Stimulated activated CD4-positive, alpha-beta T cell treated with anti-CD3 and anti-CD28 coated beads, Interleukin-1b, Interleukin-23, amount 100 ng/mL, for 4 hours (primary cell): ENCODE results near the gene SYT14.
"Not testable (repeated sequence)": the region's sequence is repeated elsewhere in the genome, so short reads cannot be mapped to it uniquely, and the experiment has no call there.

Experiments used
- DNase-seq, 2 donors: peaks; one replicate each; pipeline ENCODE4 v3.0.0-alpha.2; 2020; ENCODE audit warnings: low read depth in 2 of 2

The SYT14 gene

DNA sequence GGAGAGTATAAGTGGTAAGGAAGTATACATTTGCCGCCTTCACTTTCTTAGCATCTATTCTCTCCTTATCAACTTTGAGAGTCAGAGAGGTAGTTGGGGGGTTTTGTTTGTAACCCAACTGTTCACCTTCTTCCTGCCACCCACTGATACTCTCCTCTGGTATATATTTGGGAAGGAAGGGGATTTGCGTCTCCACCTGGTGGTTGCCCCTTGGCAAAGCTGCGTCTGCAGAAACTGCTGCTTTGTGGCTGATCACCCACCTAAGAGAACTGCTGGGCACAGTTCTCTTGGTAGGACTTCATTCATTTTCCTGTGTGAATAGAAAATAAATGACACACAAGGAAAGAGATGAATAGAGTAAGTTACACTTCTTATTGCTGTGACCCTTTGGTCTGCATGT lies 87.0 kb downstream of the SYT14 start:
- no peak for DNase-seq

DNA sequence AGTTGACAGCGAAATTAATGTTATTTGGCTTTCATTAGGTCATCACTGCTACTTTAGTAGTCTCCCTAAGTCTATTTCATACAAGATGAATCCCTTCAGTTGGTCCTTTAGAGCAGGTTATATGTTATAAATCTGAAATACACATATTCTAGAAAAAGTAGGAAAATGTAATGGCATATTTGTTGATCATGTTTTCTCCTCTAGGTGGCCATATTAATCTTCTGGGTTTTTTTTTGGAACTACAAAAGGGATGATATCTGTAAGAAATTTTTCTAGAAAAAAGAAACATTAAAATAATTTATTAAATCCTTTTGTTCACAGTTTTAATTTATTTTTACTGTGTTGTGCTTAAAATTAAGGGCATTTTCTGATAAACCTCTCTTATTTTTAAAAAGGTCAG lies 87.9 kb downstream of the SYT14 start:
- DNase-seq: no peak

DNA sequence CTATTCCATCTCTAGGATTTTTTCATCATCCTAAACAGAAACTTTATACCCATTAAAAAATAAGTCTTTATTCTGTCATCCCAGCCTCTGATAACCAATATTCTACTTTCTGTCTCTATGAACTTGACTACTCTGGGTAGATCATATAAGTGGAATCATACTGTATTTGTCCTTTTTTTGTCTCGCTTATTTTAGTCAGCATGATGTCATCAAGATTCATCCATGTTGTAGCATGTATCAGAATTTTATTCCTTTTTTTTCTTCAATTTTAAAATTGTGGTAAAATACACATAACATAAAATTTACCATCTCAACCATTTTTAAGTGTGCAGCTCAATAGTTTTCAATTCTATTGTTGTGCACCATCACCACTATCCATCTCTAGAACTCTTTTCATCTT lies 90.0 kb downstream of the SYT14 start:
- no peak for DNase-seq

- no peak for DNase-seq
Measured at GRCh38 chr1:210031473-210031872, 93.5 kb downstream of the SYT14 start.

DNA sequence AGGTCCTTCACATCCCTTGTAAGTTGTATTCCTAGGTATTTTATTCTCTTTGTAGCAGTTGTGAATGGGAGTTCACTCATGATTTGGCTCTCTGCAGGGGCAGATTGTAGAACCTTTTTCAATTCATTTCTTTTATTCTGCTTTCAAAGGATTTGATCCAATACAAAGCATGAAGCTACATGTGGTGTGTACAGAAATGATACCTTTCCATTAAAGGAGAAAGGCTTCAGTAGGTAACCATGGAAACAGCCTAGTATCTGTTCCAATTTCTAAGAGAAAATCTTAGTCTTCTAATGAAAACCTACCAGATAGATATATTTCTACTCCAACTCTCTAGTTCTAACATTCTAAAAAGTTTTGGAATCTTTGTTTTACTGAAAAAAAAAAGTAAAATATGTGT lies 105.0 kb downstream of the SYT14 start:
- DNase-seq: no peak

DNA sequence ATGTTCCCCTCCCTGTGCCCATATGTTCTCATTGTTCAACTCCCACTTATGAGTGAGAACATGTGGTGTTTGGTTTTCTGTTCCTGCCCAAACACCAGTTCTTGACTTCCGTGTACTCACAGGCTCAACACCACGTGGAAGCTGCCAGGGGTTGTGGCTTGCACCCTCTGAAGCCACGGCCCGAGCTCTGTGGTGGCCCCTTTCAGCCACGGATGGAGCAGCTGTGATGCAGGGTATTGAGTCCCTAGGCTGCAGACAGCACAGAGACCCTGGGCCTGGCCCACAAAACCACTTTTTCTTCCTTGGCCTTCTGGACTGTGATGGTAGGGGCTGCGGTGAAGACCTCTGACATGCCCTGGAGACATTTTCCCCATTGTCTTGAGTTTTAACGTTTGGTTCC lies 111.6 kb downstream of the SYT14 start:
- no peak for DNase-seq

- DNase-seq: not testable (repeated sequence)
Measured at GRCh38 chr1:210050491-210050890, 112.5 kb downstream of the SYT14 start.

DNA sequence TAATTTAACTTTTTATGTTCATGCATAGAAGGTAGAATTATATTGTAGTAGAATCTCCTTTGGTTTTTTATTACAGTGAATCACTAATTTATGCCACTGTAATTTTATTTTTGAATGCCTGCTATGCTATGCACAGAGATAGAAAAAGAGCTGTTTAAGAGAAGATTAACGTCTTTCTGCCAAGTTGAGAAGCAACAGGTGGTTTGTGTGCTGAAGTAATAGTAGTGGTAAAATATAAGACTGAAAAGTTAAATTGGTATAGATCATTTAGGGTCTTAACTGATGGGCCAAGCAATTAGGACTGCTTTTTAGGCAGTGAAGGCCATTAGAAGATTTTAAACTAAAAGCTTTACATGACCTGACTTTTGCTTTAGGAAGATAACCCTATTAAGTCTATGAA lies 115.1 kb downstream of the SYT14 start:
- DNase-seq: no peak

- DNase-seq: no peak
Measured at GRCh38 chr1:210057593-210057992, 119.6 kb downstream of the SYT14 start.

GRCh38 chr1:210061992-210062391 lies 124.0 kb downstream of the SYT14 start:
- DNase-seq: no peak

DNA sequence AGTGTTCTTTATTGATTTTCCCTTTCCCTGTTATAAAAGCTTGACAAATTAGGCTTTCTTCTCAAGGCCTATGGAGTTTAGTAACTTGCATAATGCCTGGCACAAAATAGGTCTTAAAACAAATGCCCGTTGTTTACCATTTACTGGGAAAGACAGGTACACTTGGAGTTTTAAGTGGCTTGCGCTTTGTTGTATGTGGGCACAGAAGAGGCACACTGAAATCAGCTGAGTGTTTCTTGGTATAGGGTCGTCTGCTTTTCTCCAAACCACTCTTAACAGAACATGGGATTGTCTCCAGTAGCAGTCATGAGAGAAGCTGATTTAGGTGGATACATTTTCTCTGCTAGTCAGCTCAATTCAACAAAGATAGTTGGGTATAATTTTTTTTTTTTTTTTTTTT lies 132.5 kb downstream of the SYT14 start:
- no peak for DNase-seq

DNA sequence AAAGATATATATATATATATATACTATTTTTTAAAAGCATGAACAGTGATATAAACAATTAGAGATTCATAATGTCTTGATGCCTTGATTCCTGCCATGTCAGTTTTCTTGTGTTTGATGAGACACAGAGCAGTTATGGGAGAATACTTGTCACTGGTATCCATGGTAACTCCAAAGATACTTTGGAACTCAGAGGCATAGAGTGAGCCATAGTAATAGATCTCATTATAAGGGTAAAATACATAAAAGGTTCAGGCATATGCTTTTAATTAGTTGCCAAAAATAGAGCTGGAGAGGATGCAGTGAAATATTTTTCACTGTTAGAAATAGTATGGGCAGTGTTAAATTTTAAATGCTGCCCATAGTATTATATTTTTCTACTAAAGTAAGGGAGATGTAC lies 134.1 kb downstream of the SYT14 start:
- DNase-seq: no peak

- no peak for DNase-seq
Measured at GRCh38 chr1:210072896-210073504, 135.0 kb downstream of the SYT14 start.

GRCh38 chr1:210074904-210075303 lies 136.9 kb downstream of the SYT14 start:
- no peak for DNase-seq

GRCh38 chr1:210076620-210077019 lies 138.6 kb downstream of the SYT14 start:
- DNase-seq: no peak

GRCh38 chr1:210081494-210081893 lies 143.5 kb downstream of the SYT14 start:
- no peak for DNase-seq

- DNase-seq: no peak
Measured at GRCh38 chr1:210085359-210085758, 147.3 kb downstream of the SYT14 start.

- DNase-seq: no peak
Measured at GRCh38 chr1:210087058-210087457, 149.0 kb downstream of the SYT14 start.

- DNase-seq: no peak
Measured at GRCh38 chr1:210089855-210090254, 151.8 kb downstream of the SYT14 start.

- no peak for DNase-seq
Measured at GRCh38 chr1:210092366-210092765, 154.3 kb downstream of the SYT14 start.

DNA sequence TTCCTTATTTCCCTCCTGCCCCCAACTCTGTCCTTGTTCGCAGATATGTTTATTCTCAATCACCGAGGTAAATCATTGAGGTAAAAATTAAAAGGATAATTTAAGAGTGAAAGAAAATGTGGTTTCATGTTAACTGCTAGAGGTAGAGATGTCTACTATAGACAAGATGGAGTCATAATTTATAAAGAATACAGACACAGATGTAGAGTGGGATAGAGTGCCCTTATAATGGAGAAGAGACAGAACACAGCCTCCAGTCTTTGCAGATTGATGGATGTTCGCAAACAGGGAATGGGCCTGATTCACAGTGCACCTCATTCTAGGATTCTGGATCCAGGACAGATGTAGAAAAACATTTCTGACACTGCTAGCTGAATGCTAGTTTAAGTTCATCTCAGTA lies 155.4 kb downstream of the SYT14 start:
- DNase-seq: no peak

DNA sequence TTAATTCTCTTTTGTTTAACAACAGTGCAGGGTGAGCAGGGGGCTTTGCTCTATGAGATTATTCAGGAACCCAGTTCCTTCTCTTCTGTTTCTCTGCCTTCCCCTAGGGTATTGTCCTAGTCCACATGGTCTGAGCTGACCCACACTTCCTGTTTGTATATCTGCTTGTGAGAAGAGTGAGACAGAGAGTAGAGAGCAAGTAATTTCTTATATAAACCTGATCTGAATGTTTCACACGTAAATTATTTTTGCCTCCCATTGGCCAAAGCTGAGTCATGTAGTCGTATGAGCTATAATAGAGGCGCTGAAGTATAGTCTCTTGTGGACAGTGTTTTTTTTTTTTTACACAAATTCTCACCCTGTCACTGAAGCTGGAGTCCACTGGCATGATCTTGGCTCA lies 160.3 kb downstream of the SYT14 start:
- no peak for DNase-seq

- DNase-seq: no peak
Measured at GRCh38 chr1:210099921-210100320, 161.9 kb downstream of the SYT14 start.

- no peak for DNase-seq
Measured at GRCh38 chr1:210104103-210104502, 166.1 kb downstream of the SYT14 start.
